ENCODE results near the gene CDH20. TPM values are rescaled to one million over a fixed set of nuclear protein-coding genes. Genes with fewer than 3 reads are reported as not detected.

Gene CDH20
- total RNA-seq, 1 experiment from 2014 or later = not detected

DNA sequence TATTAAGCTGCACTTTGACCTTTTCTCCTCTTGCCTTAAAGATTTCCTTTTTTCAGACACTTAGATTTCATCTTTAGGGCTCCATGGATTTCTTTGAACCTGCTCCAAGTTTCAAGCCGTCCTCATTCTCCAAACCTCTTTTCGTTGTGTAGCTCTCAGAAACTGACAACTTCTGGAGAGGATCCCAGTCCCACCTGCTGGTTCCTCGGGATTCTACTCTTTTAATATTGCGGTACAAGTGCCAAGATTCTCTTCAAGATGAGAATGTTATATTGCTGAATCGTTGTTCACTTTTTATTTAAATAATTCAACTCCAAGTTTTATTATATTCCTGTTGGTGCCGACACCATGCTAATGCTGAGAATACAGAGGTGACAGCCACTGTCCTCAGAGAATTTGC, 141.1 kb downstream of the CDH20 start:
- Histone ChIP-seq H2AFZ (ENCODE audit: low read length) (no peak overlapping the region), H3K36me3 (ENCODE audit: low read depth, low read length) (no peaks in the 10 kb centered on the region), H3K9me2 (replicated peaks; ENCODE audit: low read length) (no peaks in the 10 kb centered on the region), H3K4me3 (ENCODE audit: low read length) (no peak overlapping the region), H3K4me1 (ENCODE audit: insufficient read depth, low read length) (no peaks in the 10 kb centered on the region), H3K27me3 (ENCODE audit: low read length) (peaks cover 81% of the 10 kb centered on the region), H3K9me3 (ENCODE audit: low read length) (no peaks in the 10 kb centered on the region), H3K27ac (ENCODE audit: low read length) (no peak overlapping the region), H3F3A (ENCODE audit: low read length, unreplicated experiment) (no peaks in the 10 kb centered on the region), H3K9ac (ENCODE audit: low read length) (no peak overlapping the region), H3K4me2 (ENCODE audit: low read length) (no peak overlapping the region), H4K20me1 (ENCODE audit: low read length) (no peaks in the 10 kb centered on the region), H3K79me2 (ENCODE audit: low read length) (no peaks in the 10 kb centered on the region)
- no peak for DNase-seq
- BruUV-seq (replicated peaks) = no TSS peak
- POLR2A ChIA-PET (ENCODE audit: unreplicated experiment) = no interaction called here
- TF ChIP-seq EZH2 (IDR thresholded peaks at IDR 0.05; ENCODE audit: low read length, unreplicated experiment) (no peak), EZH2phosphoT487 (IDR thresholded peaks at IDR 0.05; ENCODE audit: borderline replicate concordance, low read length) (no peak)
- TF ChIP-seq, protein P1, sequence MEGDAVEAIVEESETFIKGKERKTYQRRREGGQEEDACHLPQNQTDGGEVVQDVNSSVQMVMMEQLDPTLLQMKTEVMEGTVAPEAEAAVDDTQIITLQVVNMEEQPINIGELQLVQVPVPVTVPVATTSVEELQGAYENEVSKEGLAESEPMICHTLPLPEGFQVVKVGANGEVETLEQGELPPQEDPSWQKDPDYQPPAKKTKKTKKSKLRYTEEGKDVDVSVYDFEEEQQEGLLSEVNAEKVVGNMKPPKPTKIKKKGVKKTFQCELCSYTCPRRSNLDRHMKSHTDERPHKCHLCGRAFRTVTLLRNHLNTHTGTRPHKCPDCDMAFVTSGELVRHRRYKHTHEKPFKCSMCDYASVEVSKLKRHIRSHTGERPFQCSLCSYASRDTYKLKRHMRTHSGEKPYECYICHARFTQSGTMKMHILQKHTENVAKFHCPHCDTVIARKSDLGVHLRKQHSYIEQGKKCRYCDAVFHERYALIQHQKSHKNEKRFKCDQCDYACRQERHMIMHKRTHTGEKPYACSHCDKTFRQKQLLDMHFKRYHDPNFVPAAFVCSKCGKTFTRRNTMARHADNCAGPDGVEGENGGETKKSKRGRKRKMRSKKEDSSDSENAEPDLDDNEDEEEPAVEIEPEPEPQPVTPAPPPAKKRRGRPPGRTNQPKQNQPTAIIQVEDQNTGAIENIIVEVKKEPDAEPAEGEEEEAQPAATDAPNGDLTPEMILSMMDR (conservative IDR thresholded peaks at IDR 0.05; ENCODE audit: low read depth, low read length) = no peak
- intact Hi-C loops (cut with micrococcal nuclease) = no loop called here
- no peak for ATAC-seq
- CTCF ChIA-PET = no interaction called here

DNA sequence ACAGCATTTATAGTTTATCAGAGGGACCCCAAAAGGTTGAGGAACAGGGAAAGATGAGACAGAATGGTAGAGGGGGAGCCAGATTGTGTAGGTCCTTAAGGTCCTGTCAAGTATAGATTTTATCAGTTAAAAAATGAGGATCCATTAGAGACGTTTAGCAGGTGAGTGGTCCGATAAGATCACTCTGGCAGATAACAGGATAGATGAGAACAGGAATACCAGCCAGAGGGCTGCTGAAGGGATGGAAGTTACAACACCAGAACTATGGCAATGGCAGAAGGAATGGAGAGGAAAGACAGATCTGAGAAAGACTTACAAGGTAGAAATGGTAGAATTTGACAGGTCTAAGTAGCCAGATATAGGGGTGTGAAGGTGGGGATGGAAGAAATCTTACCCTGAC, 141.7 kb downstream of the CDH20 start:
- CTCF ChIA-PET = no interaction called here
- peaks cover 75% of the 10 kb centered on the region for H3K27me3 ChIP-seq (ENCODE audit: low read length)

DNA sequence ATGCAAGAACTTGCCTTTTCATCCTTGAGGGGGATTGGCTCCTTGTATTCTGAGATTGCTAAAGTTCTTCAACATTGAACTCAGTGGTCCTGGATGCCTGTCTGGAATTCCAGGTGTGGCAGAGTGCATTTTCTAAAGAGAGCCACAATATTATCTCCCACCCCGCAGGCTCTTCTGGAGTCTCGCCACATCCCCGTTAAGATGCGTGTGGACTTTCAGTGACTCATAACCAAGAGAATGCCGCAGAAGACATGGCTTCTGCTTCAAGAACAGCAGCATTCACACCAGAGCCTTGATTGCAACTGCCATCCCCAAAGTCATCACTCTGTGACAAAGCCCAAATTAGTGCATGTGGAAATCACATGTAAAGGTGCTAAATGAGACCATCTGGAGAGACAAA, 142.7 kb downstream of the CDH20 start:
- Histone ChIP-seq H3K4me3 (ENCODE audit: low read length) (no peak overlapping the region), H3K27ac (ENCODE audit: low read length) (no peak overlapping the region), H3F3A (ENCODE audit: low read length, unreplicated experiment) (no peaks in the 10 kb centered on the region), H3K79me2 (ENCODE audit: low read length) (no peaks in the 10 kb centered on the region), H3K4me2 (ENCODE audit: low read length) (no peak overlapping the region), H3K9me3 (ENCODE audit: low read length) (no peaks in the 10 kb centered on the region), H3K4me1 (ENCODE audit: insufficient read depth, low read length) (no peaks in the 10 kb centered on the region), H4K20me1 (ENCODE audit: low read length) (no peaks in the 10 kb centered on the region), H3K9me2 (replicated peaks; ENCODE audit: low read length) (no peaks in the 10 kb centered on the region), H3K27me3 (ENCODE audit: low read length) (peaks cover 70% of the 10 kb centered on the region), H3K36me3 (ENCODE audit: low read depth, low read length) (no peaks in the 10 kb centered on the region), H3K9ac (ENCODE audit: low read length) (no peak overlapping the region), H2AFZ (ENCODE audit: low read length) (no peak overlapping the region)
- POLR2A ChIA-PET (ENCODE audit: unreplicated experiment) = no interaction called here
- CTCF ChIA-PET = no interaction called here
- no peak for ATAC-seq
- no TSS peak for BruUV-seq (replicated peaks)
- intact Hi-C loops (cut with micrococcal nuclease) = no loop called here
- TF ChIP-seq EZH2 (IDR thresholded peaks at IDR 0.05; ENCODE audit: low read length, unreplicated experiment) (no peak), EZH2phosphoT487 (IDR thresholded peaks at IDR 0.05; ENCODE audit: borderline replicate concordance, low read length) (no peak)
- TF ChIP-seq, protein P1 (conservative IDR thresholded peaks at IDR 0.05; ENCODE audit: low read depth, low read length) = no peak
- no peak for DNase-seq

More for the DNA sequence above, 141.7 kb downstream of the CDH20 start:
- H3K4me2 ChIP-seq (ENCODE audit: low read length) = no peak overlapping the region
- H3F3A ChIP-seq (ENCODE audit: low read length, unreplicated experiment) = no peaks in the 10 kb centered on the region
- H3K4me1 ChIP-seq (ENCODE audit: insufficient read depth, low read length) = no peaks in the 10 kb centered on the region
- H4K20me1 ChIP-seq (ENCODE audit: low read length) = no peaks in the 10 kb centered on the region
- no peaks in the 10 kb centered on the region for H3K79me2 ChIP-seq (ENCODE audit: low read length)
- H3K27ac ChIP-seq (ENCODE audit: low read length) = no peak overlapping the region
- no peaks in the 10 kb centered on the region for H3K9me2 ChIP-seq (replicated peaks; ENCODE audit: low read length)
- no peak overlapping the region for H3K9ac ChIP-seq (ENCODE audit: low read length)
- H2AFZ ChIP-seq (ENCODE audit: low read length) = no peak overlapping the region
- no peak for ATAC-seq
- H3K4me3 ChIP-seq (ENCODE audit: low read length) = no peak overlapping the region
- H3K36me3 ChIP-seq (ENCODE audit: low read depth, low read length) = no peaks in the 10 kb centered on the region
- DNase-seq = no peak
- BruUV-seq (replicated peaks) = no TSS peak
- intact Hi-C loops (cut with micrococcal nuclease) = no loop called here
- no peak for TF ChIP-seq EZH2phosphoT487 (IDR thresholded peaks at IDR 0.05; ENCODE audit: borderline replicate concordance, low read length)
- TF ChIP-seq, protein P1 (conservative IDR thresholded peaks at IDR 0.05; ENCODE audit: low read depth, low read length) = no peak
- TF ChIP-seq EZH2 (IDR thresholded peaks at IDR 0.05; ENCODE audit: low read length, unreplicated experiment) = no peak
- H3K9me3 ChIP-seq (ENCODE audit: low read length) = no peaks in the 10 kb centered on the region
- POLR2A ChIA-PET (ENCODE audit: unreplicated experiment) = no interaction called here
